ENCODE data around the gene LIPC.

The LIPC gene

GRCh38 chr15:58506783-58507668 is 75.2 kb downstream of the LIPC start:
- no peak for TF ChIP-seq CTCF (IDR thresholded peaks at IDR 0.05; ENCODE audit: control extremely low read depth, extremely low read depth, low read depth, missing control alignments)
- DNase-seq (ENCODE audit: extremely low spot score), result no peak
- ChIA-PET CTCF (interaction anchor here (0.7 to 2.6 kb wide), 7 partner anchors 9 to 39 kb away, joined by 3 to 9 read pairs (median 4); no protein-coding TSS in a partner anchor), POLR2A (no interaction called here)

GRCh38 chr15:58509556-58509955 is 77.8 kb downstream of the LIPC start:
- no peak for DNase-seq (ENCODE audit: extremely low spot score)
- ChIA-PET POLR2A (no interaction called here), CTCF (interaction anchor here (1.0 to 1.3 kb wide), 2 partner anchors 12 to 31 kb away, joined by 3 read pairs; no protein-coding TSS in a partner anchor)
- no peak for TF ChIP-seq CTCF (IDR thresholded peaks at IDR 0.05; ENCODE audit: control extremely low read depth, extremely low read depth, low read depth, missing control alignments)

GRCh38 chr15:58510715-58511598 is 79.2 kb downstream of the LIPC start:
- no peak for TF ChIP-seq CTCF (IDR thresholded peaks at IDR 0.05; ENCODE audit: control extremely low read depth, extremely low read depth, low read depth, missing control alignments)
- POLR2A ChIA-PET, result no interaction called here
- no peak for DNase-seq (ENCODE audit: extremely low spot score)
- CTCF ChIA-PET, result interaction anchor here (1.1 to 1.3 kb wide), 2 partner anchors 10 to 18 kb away, joined by 3 read pairs; no protein-coding TSS in a partner anchor

GRCh38 chr15:58511599-58511987 is 79.8 kb downstream of the LIPC start:
- ChIA-PET POLR2A (no interaction called here), CTCF (interaction anchor here (1.1 kb wide), 1 partner anchor 11 kb away, joined by 3 read pairs; no protein-coding TSS in a partner anchor)
- no peak for TF ChIP-seq CTCF (IDR thresholded peaks at IDR 0.05; ENCODE audit: control extremely low read depth, extremely low read depth, low read depth, missing control alignments)
- DNase-seq (ENCODE audit: extremely low spot score), result no peak

GRCh38 chr15:58512522-58512921 is 80.7 kb downstream of the LIPC start:
- ChIA-PET POLR2A (no interaction called here), CTCF (interaction anchor here (0.8 kb wide), 1 partner anchor 11 kb away, joined by 3 read pairs; no protein-coding TSS in a partner anchor)
- DNase-seq (ENCODE audit: extremely low spot score), result no peak
- TF ChIP-seq CTCF (IDR thresholded peaks at IDR 0.05; ENCODE audit: control extremely low read depth, extremely low read depth, low read depth, missing control alignments), result no peak

- no peak for TF ChIP-seq CTCF (IDR thresholded peaks at IDR 0.05; ENCODE audit: control extremely low read depth, extremely low read depth, low read depth, missing control alignments)
- ChIA-PET POLR2A (no interaction called here), CTCF (interaction anchor here (0.8 kb wide), 1 partner anchor 10 kb away, joined by 3 read pairs; no protein-coding TSS in a partner anchor)
- no peak for DNase-seq (ENCODE audit: extremely low spot score)
Observed at GRCh38 chr15:58513008-58513407, 81.2 kb downstream of the LIPC start.
